Ishikawa (cell line): ENCODE results near the gene GLIS1.

ENCODE experiments used
- CEBPB ChIP-seq: IDR thresholded peaks from 2 replicates; pipeline ENCODE4 v1.6.1; 2012
- EP300 ChIP-seq: IDR thresholded peaks from 2 replicates; pipeline ENCODE4 v1.6.1; 2012; ENCODE audit warnings: borderline replicate concordance
- MAX ChIP-seq: IDR thresholded peaks from 2 replicates; pipeline ENCODE4 v1.6.1; 2012
- RAD21 ChIP-seq: IDR thresholded peaks from 2 replicates; pipeline ENCODE4 v1.6.1; 2012; ENCODE audit warnings: low read depth
- TAF1 ChIP-seq: IDR thresholded peaks from 2 replicates; pipeline ENCODE4 v1.6.1; 2012; ENCODE audit warnings: low read depth, mild to moderate bottlenecking

- TF ChIP-seq EP300: no peak
- TF ChIP-seq MAX: no peak
- TF ChIP-seq RAD21: no peak
- no peak for TF ChIP-seq CEBPB
- no peak for TF ChIP-seq TAF1
Measured at GRCh38 chr1:53737648-53738204, 1.2 kb downstream of the GLIS1 start.
